Measurements from ENCODE around the gene NEB.
"Not testable (repeated sequence)": the region's sequence is repeated elsewhere in the genome, so short reads cannot be mapped to it uniquely, and the experiment has no call there.

NEB gene

GRCh38 chr2:151713291-151713903, 20.9 kb downstream of the NEB start:
- in situ Hi-C loops (cut with HindIII; ENCODE audit: low pct_ligation_motif_present, low pct_unique_long_range_greater_than_20kb, low sequenced_read_pairs), result no loop called here
- DNase-seq, result no peak

GRCh38 chr2:151711025-151711424, 23.3 kb downstream of the NEB start:
- no peak for DNase-seq
- in situ Hi-C loops (cut with HindIII; ENCODE audit: low pct_ligation_motif_present, low pct_unique_long_range_greater_than_20kb, low sequenced_read_pairs), result no loop called here

GRCh38 chr2:151708788-151709187, 25.5 kb downstream of the NEB start:
- no peak for DNase-seq
- in situ Hi-C loops (cut with HindIII; ENCODE audit: low pct_ligation_motif_present, low pct_unique_long_range_greater_than_20kb, low sequenced_read_pairs), result no loop called here

GRCh38 chr2:151707857-151708256, 26.4 kb downstream of the NEB start:
- in situ Hi-C loops (cut with HindIII; ENCODE audit: low pct_ligation_motif_present, low pct_unique_long_range_greater_than_20kb, low sequenced_read_pairs), result no loop called here
- no peak for DNase-seq

- in situ Hi-C loops (cut with HindIII; ENCODE audit: low pct_ligation_motif_present, low pct_unique_long_range_greater_than_20kb, low sequenced_read_pairs); DNase-seq: not testable (repeated sequence)
Observed at GRCh38 chr2:151704480-151704961, 29.8 kb downstream of the NEB start.

GRCh38 chr2:151698134-151698533, 36.1 kb downstream of the NEB start:
- DNase-seq; in situ Hi-C loops (cut with HindIII; ENCODE audit: low pct_ligation_motif_present, low pct_unique_long_range_greater_than_20kb, low sequenced_read_pairs): not testable (repeated sequence)

GRCh38 chr2:151695778-151696177, 38.5 kb downstream of the NEB start:
- in situ Hi-C loops (cut with HindIII; ENCODE audit: low pct_ligation_motif_present, low pct_unique_long_range_greater_than_20kb, low sequenced_read_pairs), result no loop called here
- DNase-seq, result no peak

GRCh38 chr2:151691631-151692030, 42.6 kb downstream of the NEB start:
- DNase-seq, result no peak
- in situ Hi-C loops (cut with HindIII; ENCODE audit: low pct_ligation_motif_present, low pct_unique_long_range_greater_than_20kb, low sequenced_read_pairs), result no loop called here

- in situ Hi-C loops (cut with HindIII; ENCODE audit: low pct_ligation_motif_present, low pct_unique_long_range_greater_than_20kb, low sequenced_read_pairs), result no loop called here
- DNase-seq, result no peak
Observed at GRCh38 chr2:151688719-151689118, 45.6 kb downstream of the NEB start.

- DNase-seq, result no peak
- in situ Hi-C loops (cut with HindIII; ENCODE audit: low pct_ligation_motif_present, low pct_unique_long_range_greater_than_20kb, low sequenced_read_pairs), result no loop called here
Observed at GRCh38 chr2:151682459-151683003, 51.7 kb downstream of the NEB start.

GRCh38 chr2:151681051-151681450, 53.2 kb downstream of the NEB start:
- in situ Hi-C loops (cut with HindIII; ENCODE audit: low pct_ligation_motif_present, low pct_unique_long_range_greater_than_20kb, low sequenced_read_pairs), result no loop called here
- DNase-seq, result no peak

- in situ Hi-C loops (cut with HindIII; ENCODE audit: low pct_ligation_motif_present, low pct_unique_long_range_greater_than_20kb, low sequenced_read_pairs), result no loop called here
- DNase-seq, result no peak
Observed at GRCh38 chr2:151679994-151680393, 54.3 kb downstream of the NEB start.

- no peak for DNase-seq
- in situ Hi-C loops (cut with HindIII; ENCODE audit: low pct_ligation_motif_present, low pct_unique_long_range_greater_than_20kb, low sequenced_read_pairs), result no loop called here
Observed at GRCh38 chr2:151678849-151679248, 55.4 kb downstream of the NEB start.

- in situ Hi-C loops (cut with HindIII; ENCODE audit: low pct_ligation_motif_present, low pct_unique_long_range_greater_than_20kb, low sequenced_read_pairs), result no loop called here
Observed at GRCh38 chr2:151673016-151673415, 61.3 kb downstream of the NEB start.

GRCh38 chr2:151672277-151672676, 62.0 kb downstream of the NEB start:
- DNase-seq, result no peak
- in situ Hi-C loops (cut with HindIII; ENCODE audit: low pct_ligation_motif_present, low pct_unique_long_range_greater_than_20kb, low sequenced_read_pairs), result no loop called here

More at GRCh38 chr2:151673016-151673415, 61.3 kb downstream of the NEB start:
- DNase-seq, result no peak

GRCh38 chr2:151670846-151671597, 63.3 kb downstream of the NEB start:
- in situ Hi-C loops (cut with HindIII; ENCODE audit: low pct_ligation_motif_present, low pct_unique_long_range_greater_than_20kb, low sequenced_read_pairs), result no loop called here
- DNase-seq, result no peak

GRCh38 chr2:151670346-151670745, 63.9 kb downstream of the NEB start:
- in situ Hi-C loops (cut with HindIII; ENCODE audit: low pct_ligation_motif_present, low pct_unique_long_range_greater_than_20kb, low sequenced_read_pairs), result no loop called here
- no peak for DNase-seq

- in situ Hi-C loops (cut with HindIII; ENCODE audit: low pct_ligation_motif_present, low pct_unique_long_range_greater_than_20kb, low sequenced_read_pairs), result no loop called here
- no peak for DNase-seq
Observed at GRCh38 chr2:151669585-151670081, 64.6 kb downstream of the NEB start.

- no peak for DNase-seq
- in situ Hi-C loops (cut with HindIII; ENCODE audit: low pct_ligation_motif_present, low pct_unique_long_range_greater_than_20kb, low sequenced_read_pairs), result no loop called here
Observed at GRCh38 chr2:151668737-151669136, 65.5 kb downstream of the NEB start.

GRCh38 chr2:151665959-151666358, 68.3 kb downstream of the NEB start:
- in situ Hi-C loops (cut with HindIII; ENCODE audit: low pct_ligation_motif_present, low pct_unique_long_range_greater_than_20kb, low sequenced_read_pairs), result no loop called here
- DNase-seq, result no peak
